HG02840 (cell line): ENCODE data around the gene PRF1.
A peak's percentile ranks its signal among the peaks of the same experiment; 100 is the strongest.

Experiments used
- ATAC-seq: cut with Tn5 transposase; IDR thresholded peaks from one replicate; pipeline ENCODE4 v1.9.1; 2021; ENCODE audit warnings: mild to moderate bottlenecking, moderate library complexity, moderate number of reproducible peaks; ENCODE audit not compliant: unreplicated experiment, low FRiP score

Gene PRF1

GRCh38 chr10:70563230-70563629 is 39.3 kb downstream of the PRF1 start:
- ATAC-seq, result no peak

GRCh38 chr10:70562036-70562755 is 40.3 kb downstream of the PRF1 start:
- no peak for ATAC-seq

- no peak for ATAC-seq
Observed at GRCh38 chr10:70561558-70561957, 41.0 kb downstream of the PRF1 start.

- no peak for ATAC-seq
Observed at GRCh38 chr10:70561070-70561469, 41.5 kb downstream of the PRF1 start.

GRCh38 chr10:70560511-70560941 is 42.0 kb downstream of the PRF1 start:
- ATAC-seq, result no peak

GRCh38 chr10:70559861-70560260 is 42.7 kb downstream of the PRF1 start:
- no peak for ATAC-seq

GRCh38 chr10:70558871-70559810 is 43.4 kb downstream of the PRF1 start:
- no peak for ATAC-seq

GRCh38 chr10:70558295-70558694 is 44.2 kb downstream of the PRF1 start:
- ATAC-seq, result no peak

- no peak for ATAC-seq
Observed at GRCh38 chr10:70557876-70558275, 44.7 kb downstream of the PRF1 start.

GRCh38 chr10:70557086-70557845 is 45.3 kb downstream of the PRF1 start:
- ATAC-seq, result no peak

- no peak for ATAC-seq
Observed at GRCh38 chr10:70555371-70555770, 47.2 kb downstream of the PRF1 start.

- no peak for ATAC-seq
Observed at GRCh38 chr10:70552586-70552985, 50.0 kb downstream of the PRF1 start.

- ATAC-seq, result no peak
Observed at GRCh38 chr10:70551971-70552422, 50.5 kb downstream of the PRF1 start.

- no peak for ATAC-seq
Observed at GRCh38 chr10:70551466-70551865, 51.1 kb downstream of the PRF1 start.

- ATAC-seq, result no peak
Observed at GRCh38 chr10:70550459-70550858, 52.1 kb downstream of the PRF1 start.

- ATAC-seq, result peak; percentile 62
Observed at GRCh38 chr10:70549962-70550458, 52.5 kb downstream of the PRF1 start.

- no peak for ATAC-seq
Observed at GRCh38 chr10:70549351-70549961, 53.1 kb downstream of the PRF1 start.
